ENCODE data around the gene PHYKPL.

PHYKPL gene

GRCh38 chr5:178182158-178182876, 50.3 kb downstream of the PHYKPL start:
- FAIRE-seq: no peak

- FAIRE-seq: no peak
These were observed 52.3 kb downstream of the PHYKPL start for GRCh38 chr5:178180141-178180863.

GRCh38 chr5:178177569-178177968, 55.0 kb downstream of the PHYKPL start:
- no peak for FAIRE-seq

- no peak for FAIRE-seq
These were observed 55.8 kb downstream of the PHYKPL start for GRCh38 chr5:178176791-178177190.

GRCh38 chr5:178174456-178174855, 58.1 kb downstream of the PHYKPL start:
- no peak for FAIRE-seq

GRCh38 chr5:178170455-178170854, 62.1 kb downstream of the PHYKPL start:
- no peak for FAIRE-seq

- no peak for FAIRE-seq
These were observed 67.0 kb downstream of the PHYKPL start for GRCh38 chr5:178165581-178165980.

GRCh38 chr5:178163772-178164735, 68.5 kb downstream of the PHYKPL start:
- no peak for FAIRE-seq

- FAIRE-seq: no peak
These were observed 70.1 kb downstream of the PHYKPL start for GRCh38 chr5:178162481-178162880.

GRCh38 chr5:178160176-178160575, 72.4 kb downstream of the PHYKPL start:
- FAIRE-seq: no peak

Measured in islet of Langerhans (tissue), 1 donor.